GM13977 (cell line): ENCODE data around the gene ACTL6B.
A peak's percentile ranks its signal among the peaks of the same experiment; 100 is the strongest.

Experiments
- DNase-seq: peaks from one replicate; pipeline ENCODE4 v3.0.0; 2012; ENCODE audit warnings: low spot score
- CTCF ChIP-seq: IDR thresholded peaks from 2 replicates; pipeline ENCODE4 v1.5.1; 2012; ENCODE audit warnings: mild to moderate bottlenecking, control low read depth; ENCODE audit not compliant: insufficient read depth; ENCODE audit errors: extremely low read depth, missing control alignments
- in situ Hi-C: fragments of 300-500 bp; cut with MboI; formaldehyde crosslinking; loops from one replicate; pipeline ENCODE4 v1.12.0; 2022; ENCODE audit warnings: low sequenced_read_pairs, low pct_unique_long_range_greater_than_20kb, mixed read lengths, inconsistent platforms; ENCODE audit not compliant: unreplicated experiment

Gene ACTL6B

GRCh38 chr7:100675581-100676350, 19.5 kb upstream of the ACTL6B start:
- TF ChIP-seq CTCF, result no peak
- in situ Hi-C loops, result no loop called here
- peak; percentile 89 for DNase-seq

- peak; percentile 40 for DNase-seq
- in situ Hi-C loops, result no loop called here
- no peak for TF ChIP-seq CTCF
Measured at GRCh38 chr7:100675105-100675451, 18.8 kb upstream of the ACTL6B start.

DNA sequence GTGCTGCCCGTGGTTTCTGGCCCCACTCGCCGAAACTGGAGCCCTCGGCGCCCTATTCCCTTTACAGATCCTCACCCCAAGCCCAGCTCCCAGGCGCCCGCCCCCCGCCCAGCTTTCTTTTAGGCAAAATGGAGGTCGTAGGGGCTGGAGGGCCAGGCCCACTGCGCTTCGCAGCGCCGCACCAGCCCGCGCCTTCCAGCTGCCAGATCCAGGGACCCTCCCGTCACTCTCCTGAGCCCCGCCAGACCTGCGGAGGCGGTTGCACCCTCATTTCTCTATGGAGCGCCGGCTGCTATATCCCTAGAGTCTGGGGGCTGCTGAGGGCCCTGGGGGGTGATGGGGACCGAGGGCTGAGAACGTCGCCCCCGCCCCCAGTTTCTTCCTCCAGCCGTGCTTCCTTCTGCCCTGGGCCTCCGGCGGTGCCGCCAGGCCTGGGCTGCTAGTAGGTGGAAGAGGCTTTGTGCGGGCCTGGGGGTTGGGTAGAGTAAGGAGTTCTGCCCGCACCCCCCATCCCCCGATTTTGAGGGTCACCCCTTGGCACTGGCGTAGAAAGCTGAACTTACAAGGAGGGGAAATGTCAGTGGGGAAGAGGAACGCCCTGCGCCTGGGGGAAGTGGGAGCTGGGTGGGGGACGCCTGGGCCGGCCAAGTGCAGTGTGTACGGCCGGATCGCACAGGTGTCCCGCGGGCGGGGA, 18.3 kb upstream of the ACTL6B start:
- in situ Hi-C loops, result no loop called here
- peak; percentile 36 for DNase-seq
- TF ChIP-seq CTCF, result no peak

DNA sequence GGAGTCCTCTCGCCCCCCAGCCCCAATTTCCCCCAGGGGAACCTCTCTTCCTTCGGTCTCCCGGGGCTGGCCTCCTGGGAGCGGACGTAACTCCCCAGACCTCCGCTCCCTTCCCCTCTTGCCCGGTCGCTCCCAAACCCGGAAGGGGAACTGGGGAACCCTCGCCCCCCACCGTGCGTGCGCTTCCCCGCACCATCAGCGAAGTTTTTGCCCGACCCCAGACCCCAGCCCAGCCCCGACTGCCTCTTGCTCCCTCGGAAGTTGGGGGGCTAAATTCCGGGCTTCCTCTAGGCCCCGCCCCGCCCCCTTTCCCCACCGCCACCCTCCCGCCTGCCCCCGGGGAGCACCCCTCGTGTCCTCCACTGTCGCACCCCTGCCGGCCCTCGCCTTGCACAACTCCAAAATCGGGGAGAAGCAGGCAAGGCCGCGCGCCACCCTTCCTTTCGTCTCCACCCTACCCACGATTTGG, 17.7 kb upstream of the ACTL6B start:
- no peak for DNase-seq
- no peak for TF ChIP-seq CTCF
- in situ Hi-C loops, result no loop called here

DNA sequence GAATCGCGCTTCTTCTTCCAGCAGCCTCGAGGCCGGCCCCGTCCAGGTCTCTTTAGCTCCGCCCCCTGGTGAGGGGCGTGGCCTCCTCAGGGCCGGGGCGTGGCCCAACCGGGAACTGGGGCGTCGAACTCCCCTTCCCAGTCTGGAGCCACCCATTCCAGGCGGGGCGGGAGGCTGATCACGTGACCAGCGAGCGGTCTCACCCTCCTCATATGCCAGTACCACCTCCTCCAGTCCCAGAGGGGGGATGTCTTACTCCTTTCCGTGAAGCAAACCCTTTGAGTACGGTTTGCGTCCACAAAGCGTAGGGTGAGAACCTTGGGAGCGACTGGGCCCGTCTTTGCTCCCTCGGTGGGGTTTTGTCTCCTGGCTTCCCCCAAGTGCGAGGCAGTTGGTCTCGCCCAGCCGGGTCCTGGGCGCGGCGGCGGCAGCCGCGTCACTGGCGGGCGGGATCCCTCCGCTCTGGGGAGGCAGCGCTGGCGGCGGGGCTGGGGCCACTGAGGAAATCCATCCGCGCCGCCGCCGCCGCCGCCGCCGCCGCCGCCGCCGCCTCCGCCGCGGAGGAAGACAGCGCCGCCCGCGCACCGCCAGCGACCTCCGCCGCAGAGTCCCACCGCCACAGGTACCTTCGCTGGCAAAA, 17.2 kb upstream of the ACTL6B start, which contains the start of gene GNB2:
Gene GNB2 (plus strand): TSS at position 439 of the 640 bp plus-strand sequence. CDS start 2,526 bp downstream, outside the sequence.
- TF ChIP-seq CTCF, result no peak
- in situ Hi-C loops, result no loop called here
- DNase-seq, result peak; percentile 97

DNA sequence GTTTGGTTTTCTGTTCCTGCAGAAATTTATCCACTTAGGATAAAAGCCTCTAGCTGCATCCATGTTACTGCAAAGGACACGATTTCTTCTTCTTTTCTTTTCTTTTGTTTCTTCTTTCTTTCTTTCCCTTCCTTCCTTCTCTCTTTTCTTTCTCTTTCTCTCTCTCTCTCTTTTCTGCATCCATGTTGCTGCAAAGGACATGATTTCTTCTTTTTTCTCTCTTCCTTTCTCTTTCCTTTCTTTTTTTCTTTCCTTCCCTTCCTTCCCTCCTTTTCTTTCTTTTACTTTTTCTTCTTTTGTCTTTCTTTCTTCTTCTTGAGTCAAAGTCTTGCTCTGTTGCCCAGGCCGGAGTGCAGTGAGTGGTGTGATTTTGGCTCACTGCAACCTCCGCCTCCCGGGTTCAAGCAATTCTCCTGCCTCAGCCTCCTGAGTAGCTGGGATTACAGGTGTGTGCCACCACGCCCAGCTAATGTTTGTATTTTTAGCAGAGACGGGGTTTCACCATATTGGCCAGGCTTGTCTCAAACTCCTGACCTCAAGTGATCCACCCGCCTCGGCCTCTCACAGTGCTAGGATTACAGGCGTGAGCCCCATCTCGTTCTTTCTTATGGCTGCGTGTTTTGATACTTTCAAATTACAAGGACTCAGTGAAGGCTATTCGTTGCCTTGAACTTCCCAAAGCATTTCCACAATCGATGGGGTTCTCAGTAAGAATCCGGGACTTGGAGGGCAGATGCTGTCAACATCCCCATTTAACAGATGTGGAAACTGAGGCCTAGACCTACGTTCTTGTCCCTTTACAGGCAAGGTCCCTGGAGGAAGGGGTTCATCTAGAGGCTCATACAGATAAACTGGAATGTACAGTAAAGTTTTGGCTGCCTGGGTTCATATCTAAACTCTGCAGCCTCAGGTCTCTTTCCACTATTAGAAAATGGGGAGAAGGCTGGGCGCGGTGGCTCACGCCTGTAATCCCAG, 15.4 kb upstream of the ACTL6B start:
- no peak for DNase-seq
- TF ChIP-seq CTCF, result no peak
- in situ Hi-C loops, result no loop called here
